GM12875 (cell line): ENCODE data around the gene KIAA1671.
A peak's percentile ranks its signal among the peaks of the same experiment; 100 is the strongest.

ENCODE experiments used
- H3K4me3 ChIP-seq: one replicate; pipeline ENCODE4 v1.5.1; 2011; ENCODE audit warnings: low read depth, low read length, control low read depth
- TF ChIP-seq, protein P1 (sequence below): IDR thresholded peaks from 2 replicates; pipeline ENCODE4 v1.5.1; 2011; ENCODE audit warnings: low read depth, mild to moderate bottlenecking, control low read depth, inconsistent platforms, low read length, moderate library complexity, borderline replicate concordance; ENCODE audit not compliant: insufficient read depth

Gene KIAA1671

DNA sequence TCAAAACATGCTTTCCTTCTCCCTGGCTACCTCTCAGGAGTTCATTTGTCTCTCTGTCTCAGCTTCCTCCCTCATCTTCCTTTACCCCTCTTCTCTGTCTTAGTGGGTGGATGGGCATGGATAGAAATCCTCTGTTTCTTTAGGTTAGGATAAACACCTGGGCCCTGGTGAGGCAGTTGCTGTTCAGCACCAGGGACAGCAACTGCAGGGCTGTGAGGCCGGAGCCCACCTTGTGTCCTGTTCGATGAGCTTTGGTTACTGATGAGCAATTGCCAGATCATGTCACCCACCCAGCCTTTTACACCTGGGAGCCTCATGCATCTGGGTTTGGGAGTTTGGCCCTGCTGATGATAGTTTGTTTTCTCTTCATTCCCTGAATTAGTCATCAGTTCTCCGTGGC is 241.0 kb downstream of the KIAA1671 start:
- TF ChIP-seq, protein P1, sequence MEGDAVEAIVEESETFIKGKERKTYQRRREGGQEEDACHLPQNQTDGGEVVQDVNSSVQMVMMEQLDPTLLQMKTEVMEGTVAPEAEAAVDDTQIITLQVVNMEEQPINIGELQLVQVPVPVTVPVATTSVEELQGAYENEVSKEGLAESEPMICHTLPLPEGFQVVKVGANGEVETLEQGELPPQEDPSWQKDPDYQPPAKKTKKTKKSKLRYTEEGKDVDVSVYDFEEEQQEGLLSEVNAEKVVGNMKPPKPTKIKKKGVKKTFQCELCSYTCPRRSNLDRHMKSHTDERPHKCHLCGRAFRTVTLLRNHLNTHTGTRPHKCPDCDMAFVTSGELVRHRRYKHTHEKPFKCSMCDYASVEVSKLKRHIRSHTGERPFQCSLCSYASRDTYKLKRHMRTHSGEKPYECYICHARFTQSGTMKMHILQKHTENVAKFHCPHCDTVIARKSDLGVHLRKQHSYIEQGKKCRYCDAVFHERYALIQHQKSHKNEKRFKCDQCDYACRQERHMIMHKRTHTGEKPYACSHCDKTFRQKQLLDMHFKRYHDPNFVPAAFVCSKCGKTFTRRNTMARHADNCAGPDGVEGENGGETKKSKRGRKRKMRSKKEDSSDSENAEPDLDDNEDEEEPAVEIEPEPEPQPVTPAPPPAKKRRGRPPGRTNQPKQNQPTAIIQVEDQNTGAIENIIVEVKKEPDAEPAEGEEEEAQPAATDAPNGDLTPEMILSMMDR: no peak
- H3K4me3 ChIP-seq: no peak overlapping the region

DNA sequence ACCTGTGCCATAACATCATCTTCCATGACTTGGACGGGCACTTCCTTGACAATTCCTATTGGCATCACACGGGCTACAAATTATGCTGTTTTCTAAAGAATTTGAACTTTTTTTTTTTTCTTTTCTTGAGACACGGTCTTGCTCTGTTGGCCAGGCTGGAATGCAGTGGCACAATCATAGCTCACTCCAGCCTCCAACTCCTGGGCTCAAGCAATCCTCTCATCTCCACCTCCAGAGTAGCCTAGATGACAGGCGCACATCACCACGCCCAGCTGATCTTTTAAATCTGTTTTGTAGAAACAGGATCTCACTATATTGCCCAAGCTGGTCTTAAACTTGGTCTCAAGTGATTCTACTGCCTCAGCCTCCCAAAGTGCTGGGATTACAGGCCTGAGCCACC is 243.8 kb downstream of the KIAA1671 start:
- TF ChIP-seq, protein P1: no peak
- H3K4me3 ChIP-seq: no peak overlapping the region

DNA sequence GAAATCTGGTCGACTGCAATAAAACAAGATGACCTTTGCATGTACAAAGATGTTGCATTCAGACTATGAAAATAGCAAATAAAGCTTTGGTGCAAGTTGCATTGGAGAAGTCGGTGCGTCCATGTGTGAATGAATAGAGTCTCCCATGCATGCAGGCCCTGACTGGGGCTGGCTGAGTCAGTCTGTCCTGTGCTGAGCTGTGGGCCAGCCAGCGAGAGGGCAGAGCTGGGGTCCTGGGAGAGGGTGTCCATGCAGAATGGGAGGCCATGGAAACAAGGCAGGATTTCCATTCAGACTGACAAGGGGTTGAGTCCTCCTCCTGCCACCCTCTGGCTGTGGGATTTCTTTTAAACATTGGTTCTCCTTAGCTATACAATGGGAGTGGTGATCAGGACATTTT is 244.8 kb downstream of the KIAA1671 start:
- TF ChIP-seq, protein P1: no peak
- H3K4me3 ChIP-seq: no peak overlapping the region

DNA sequence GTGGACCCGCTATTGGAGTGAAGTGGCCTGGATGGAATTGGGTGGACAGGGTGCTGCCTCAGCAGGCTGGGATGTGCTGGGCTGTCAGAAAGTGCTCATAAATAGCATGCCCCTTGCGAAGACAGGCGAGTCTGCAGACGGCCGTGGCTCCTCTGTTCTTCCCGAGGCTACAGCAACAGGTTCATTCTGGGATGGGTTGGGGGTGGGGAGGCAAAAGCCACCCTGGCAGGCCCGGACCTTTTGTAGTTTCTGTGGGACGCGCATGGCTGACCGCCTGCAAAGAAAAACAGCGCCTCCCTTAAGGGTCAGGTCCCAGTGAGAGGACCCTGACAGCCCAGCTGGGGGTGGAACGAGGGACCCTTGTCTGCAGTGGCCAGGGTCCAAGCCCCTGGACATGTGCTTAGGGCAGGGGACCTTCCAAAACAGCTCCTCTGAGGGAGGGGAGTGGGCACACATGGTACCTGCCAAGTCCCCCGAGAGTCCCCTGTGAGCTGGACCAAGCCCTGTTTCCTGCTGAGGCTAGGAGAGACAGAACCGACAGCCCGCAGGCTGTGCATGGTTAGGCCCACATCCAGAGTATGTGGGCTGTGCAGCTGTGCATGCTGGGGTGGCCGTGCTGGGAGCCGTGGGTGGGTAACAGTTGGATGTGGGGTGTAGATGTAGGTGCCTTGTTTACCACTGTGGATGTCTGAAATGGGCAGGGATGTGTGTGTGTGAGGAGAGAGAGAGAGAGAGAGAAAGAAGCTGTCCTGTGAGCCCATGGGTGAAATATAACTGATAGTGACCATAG is 247.4 kb downstream of the KIAA1671 start, which contains the start of gene CRYBB3:
Gene CRYBB3, plus strand, starts transcription at position 128 of the 790 bp plus-strand sequence. CDS start 1,539 bp downstream, outside the sequence.
- TF ChIP-seq, protein P1: no peak
- H3K4me3 ChIP-seq: no peak within 1 kb of the TSS

DNA sequence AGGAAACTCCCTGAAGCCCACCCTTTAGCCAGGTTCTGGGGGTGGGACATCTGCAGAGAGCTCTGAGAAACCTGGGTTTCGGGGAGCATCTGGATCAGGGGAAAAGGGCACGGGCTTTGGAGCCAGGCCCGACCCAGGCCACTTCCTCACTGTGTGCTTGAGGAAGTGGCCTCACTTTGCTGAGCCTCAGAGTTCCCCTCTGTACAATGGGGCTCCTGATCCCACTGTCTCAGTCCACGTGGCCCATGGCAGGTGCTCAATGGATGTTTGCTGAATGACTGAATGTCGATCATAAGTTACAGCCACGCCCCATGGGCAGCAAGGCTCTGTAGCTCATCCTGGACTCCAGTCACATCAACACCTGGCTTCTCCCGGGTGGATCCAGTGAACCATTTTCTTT is 248.5 kb downstream of the KIAA1671 start:
- TF ChIP-seq, protein P1: no peak
- H3K4me3 ChIP-seq: no peak overlapping the region

DNA sequence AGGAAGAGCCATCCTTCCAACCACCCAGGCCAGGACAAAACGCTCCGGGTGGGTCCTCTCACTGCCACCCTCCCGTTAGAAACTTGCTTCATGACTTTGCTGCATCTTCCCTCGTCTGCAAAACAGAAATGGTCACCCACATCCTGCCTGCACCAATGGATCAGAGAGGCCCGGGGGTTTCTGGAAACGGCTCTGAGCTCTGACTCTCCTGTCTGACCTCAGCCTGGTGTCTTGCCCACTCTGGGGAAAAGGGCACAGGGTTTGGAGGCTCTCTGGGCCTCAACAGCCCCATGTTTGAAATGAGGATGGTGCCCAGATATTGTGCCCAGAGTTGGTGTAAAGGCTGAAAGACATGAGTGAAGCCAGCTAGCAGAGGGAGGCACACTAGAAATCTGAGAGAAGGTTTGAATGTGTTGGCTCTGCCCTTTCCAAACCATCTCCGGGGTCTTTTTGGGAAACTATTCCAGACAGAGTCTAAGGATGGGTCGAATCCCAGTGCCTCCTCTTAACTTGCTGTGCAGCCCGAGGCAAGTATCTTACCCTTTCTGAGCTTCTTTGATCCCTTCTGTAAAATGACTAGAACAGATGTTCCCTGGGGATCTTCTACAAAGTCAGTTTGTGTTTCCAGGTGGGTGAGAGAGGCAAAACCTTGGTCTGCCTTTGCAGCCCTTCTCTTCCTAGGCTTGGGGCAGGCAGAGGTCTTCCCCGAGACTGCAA is 249.2 kb downstream of the KIAA1671 start:
- no peak overlapping the region for H3K4me3 ChIP-seq
- TF ChIP-seq, protein P1: no peak

DNA sequence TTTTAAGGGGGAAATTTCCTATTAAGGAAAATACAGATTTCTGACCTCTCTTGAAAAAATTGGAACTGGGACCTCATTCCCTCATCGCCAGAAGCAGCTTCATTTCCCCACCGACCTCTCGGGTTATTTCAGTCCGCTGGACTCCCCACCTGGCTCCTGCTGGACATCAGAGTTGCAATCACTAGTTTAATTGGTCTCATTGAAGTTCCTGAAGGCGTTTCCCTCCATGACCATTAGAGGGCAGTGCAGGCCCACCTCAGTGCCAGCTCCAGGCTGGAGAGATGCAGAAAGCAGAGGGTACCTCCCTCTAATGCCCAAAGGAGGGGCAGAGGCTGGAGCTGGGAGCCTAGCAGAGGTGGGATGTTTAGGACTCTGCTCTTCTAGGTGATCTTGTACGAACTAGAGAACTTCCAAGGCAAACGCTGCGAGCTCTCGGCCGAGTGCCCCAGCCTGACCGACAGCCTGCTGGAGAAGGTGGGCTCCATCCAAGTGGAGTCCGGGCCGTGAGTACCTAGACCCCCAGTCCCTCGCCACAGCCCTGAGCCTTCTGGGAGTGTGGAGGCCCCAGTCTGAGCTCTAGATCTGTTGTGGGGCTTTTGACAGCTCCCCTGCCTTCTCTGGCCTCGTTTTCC is 249.9 kb downstream of the KIAA1671 start:
- no peak overlapping the region for H3K4me3 ChIP-seq
- TF ChIP-seq, protein P1: peak; percentile 89
